ENCODE measurements around the gene SETD1B.

SETD1B gene

GRCh38 chr12:121812320-121812871 lies 8.6 kb downstream of the SETD1B start:
- Histone ChIP-seq H3K4me1 (ENCODE audit: control insufficient read depth, low read depth, low read length) (peaks cover 7% of the 10 kb centered on the region), H3K4ac (ENCODE audit: low read depth, low read length) (no peak overlapping the region), H3K79me1 (ENCODE audit: low read length) (peaks cover 32% of the 10 kb centered on the region), H2BK15ac (replicated peaks; ENCODE audit: low read depth) (no peak overlapping the region), H3K79me2 (ENCODE audit: control insufficient read depth, insufficient read depth, low read length) (peaks cover 52% of the 10 kb centered on the region), H2BK120ac (ENCODE audit: low read depth, low read length) (no peak overlapping the region), H3K36me3 (ENCODE audit: control insufficient read depth, insufficient read depth, low read length) (peaks cover 8% of the 10 kb centered on the region), H3K56ac (ENCODE audit: low read length) (peak overlapping the region; percentile 91), H3K4me2 (ENCODE audit: low read length) (peak overlapping the region; percentile 97), H4K5ac (ENCODE audit: low read length) (no peak overlapping the region), H3K23ac (ENCODE audit: low read length) (no peak overlapping the region), H3K4me3 (ENCODE audit: low read length) (peak overlapping the region; percentile 79), H2BK5ac (ENCODE audit: low read length) (no peak overlapping the region), H3K9ac (ENCODE audit: low read length) (peak overlapping the region; percentile 85), H3K18ac (ENCODE audit: low read length) (no peak overlapping the region), H3K27ac (ENCODE audit: low read depth, low read length) (peak overlapping the region; percentile 51), H4K8ac (ENCODE audit: low read depth, low read length) (no peak overlapping the region), H3K27me3 (ENCODE audit: insufficient read depth, low read length, poor library complexity) (no peaks in the 10 kb centered on the region), H2AK5ac (ENCODE audit: low read length) (no peak overlapping the region)
- WGBS (ENCODE audit: extremely low coverage, insufficient coverage, low lambda C conversion rate) = no CpG with 5 or more reads among the region's 26 CpGs
- peak; percentile 88 for DNase-seq

GRCh38 chr12:121812921-121813896 lies 9.4 kb downstream of the SETD1B start:
- Histone ChIP-seq H3K4me3 (ENCODE audit: low read length) (no peak overlapping the region), H3K79me2 (ENCODE audit: control insufficient read depth, insufficient read depth, low read length) (peaks cover 48% of the 10 kb centered on the region)
- DNase-seq = no peak

GRCh38 chr12:121813951-121814350 lies 10.1 kb downstream of the SETD1B start:
- Histone ChIP-seq H3K27ac (ENCODE audit: low read depth, low read length) (no peak overlapping the region), H3K79me2 (ENCODE audit: control insufficient read depth, insufficient read depth, low read length) (peaks cover 44% of the 10 kb centered on the region), H2BK5ac (ENCODE audit: low read length) (no peak overlapping the region), H3K36me3 (ENCODE audit: control insufficient read depth, insufficient read depth, low read length) (peaks cover 12% of the 10 kb centered on the region), H2BK15ac (replicated peaks; ENCODE audit: low read depth) (no peak overlapping the region), H3K18ac (ENCODE audit: low read length) (no peak overlapping the region), H3K56ac (ENCODE audit: low read length) (no peak overlapping the region), H3K27me3 (ENCODE audit: insufficient read depth, low read length, poor library complexity) (no peaks in the 10 kb centered on the region), H3K9ac (ENCODE audit: low read length) (no peak overlapping the region), H3K79me1 (ENCODE audit: low read length) (peaks cover 27% of the 10 kb centered on the region), H4K5ac (ENCODE audit: low read length) (no peak overlapping the region), H4K8ac (ENCODE audit: low read depth, low read length) (no peak overlapping the region), H2BK120ac (ENCODE audit: low read depth, low read length) (no peak overlapping the region), H3K4me3 (ENCODE audit: low read length) (no peak overlapping the region), H2AK5ac (ENCODE audit: low read length) (no peak overlapping the region), H3K4me1 (ENCODE audit: control insufficient read depth, low read depth, low read length) (peaks cover 7% of the 10 kb centered on the region), H3K4ac (ENCODE audit: low read depth, low read length) (no peak overlapping the region), H3K4me2 (ENCODE audit: low read length) (no peak overlapping the region), H3K23ac (ENCODE audit: low read length) (no peak overlapping the region)
- WGBS (ENCODE audit: extremely low coverage, insufficient coverage, low lambda C conversion rate) = no CpG with 5 or more reads among the region's 14 CpGs
- no peak for DNase-seq

More at GRCh38 chr12:121812921-121813896, 9.4 kb downstream of the SETD1B start:
- Histone ChIP-seq H2BK15ac (replicated peaks; ENCODE audit: low read depth) (no peak overlapping the region), H4K8ac (ENCODE audit: low read depth, low read length) (no peak overlapping the region), H3K18ac (ENCODE audit: low read length) (no peak overlapping the region), H3K56ac (ENCODE audit: low read length) (peak overlapping the region; percentile 79), H3K36me3 (ENCODE audit: control insufficient read depth, insufficient read depth, low read length) (peaks cover 12% of the 10 kb centered on the region), H3K4me2 (ENCODE audit: low read length) (peak overlapping the region; percentile 72), H3K4ac (ENCODE audit: low read depth, low read length) (no peak overlapping the region), H2AK5ac (ENCODE audit: low read length) (no peak overlapping the region), H3K27ac (ENCODE audit: low read depth, low read length) (no peak overlapping the region), H3K27me3 (ENCODE audit: insufficient read depth, low read length, poor library complexity) (no peaks in the 10 kb centered on the region), H3K4me1 (ENCODE audit: control insufficient read depth, low read depth, low read length) (peaks cover 7% of the 10 kb centered on the region), H2BK5ac (ENCODE audit: low read length) (no peak overlapping the region), H4K5ac (ENCODE audit: low read length) (no peak overlapping the region), H2BK120ac (ENCODE audit: low read depth, low read length) (no peak overlapping the region), H3K9ac (ENCODE audit: low read length) (peak overlapping the region; percentile 66), H3K79me1 (ENCODE audit: low read length) (peaks cover 31% of the 10 kb centered on the region), H3K23ac (ENCODE audit: low read length) (no peak overlapping the region)
- WGBS (ENCODE audit: extremely low coverage, insufficient coverage, low lambda C conversion rate) = no CpG with 5 or more reads among the region's 25 CpGs

- H2BK5ac ChIP-seq (ENCODE audit: low read length) = no peak overlapping the region
- H2AK5ac ChIP-seq (ENCODE audit: low read length) = no peak overlapping the region
- no peak overlapping the region for H3K4me2 ChIP-seq (ENCODE audit: low read length)
- no peak overlapping the region for H3K4me3 ChIP-seq (ENCODE audit: low read length)
- no peak overlapping the region for H4K8ac ChIP-seq (ENCODE audit: low read depth, low read length)
- H3K9ac ChIP-seq (ENCODE audit: low read length) = no peak overlapping the region
- peaks cover 24% of the 10 kb centered on the region for H3K79me1 ChIP-seq (ENCODE audit: low read length)
- no peaks in the 10 kb centered on the region for H3K27me3 ChIP-seq (ENCODE audit: insufficient read depth, low read length, poor library complexity)
- H2BK120ac ChIP-seq (ENCODE audit: low read depth, low read length) = no peak overlapping the region
- H3K18ac ChIP-seq (ENCODE audit: low read length) = no peak overlapping the region
- peaks cover 12% of the 10 kb centered on the region for H3K36me3 ChIP-seq (ENCODE audit: control insufficient read depth, insufficient read depth, low read length)
- H3K4ac ChIP-seq (ENCODE audit: low read depth, low read length) = no peak overlapping the region
- peaks cover 7% of the 10 kb centered on the region for H3K4me1 ChIP-seq (ENCODE audit: control insufficient read depth, low read depth, low read length)
- no peak overlapping the region for H3K23ac ChIP-seq (ENCODE audit: low read length)
- no peak overlapping the region for H3K56ac ChIP-seq (ENCODE audit: low read length)
- H4K5ac ChIP-seq (ENCODE audit: low read length) = no peak overlapping the region
- DNase-seq = no peak
- no peak overlapping the region for H3K27ac ChIP-seq (ENCODE audit: low read depth, low read length)
- no peak overlapping the region for H2BK15ac ChIP-seq (replicated peaks; ENCODE audit: low read depth)
- no CpG with 5 or more reads among the region's 31 CpGs for WGBS (ENCODE audit: extremely low coverage, insufficient coverage, low lambda C conversion rate)
- peaks cover 41% of the 10 kb centered on the region for H3K79me2 ChIP-seq (ENCODE audit: control insufficient read depth, insufficient read depth, low read length)
Measured at GRCh38 chr12:121814429-121815119, 10.8 kb downstream of the SETD1B start.

- Histone ChIP-seq H2BK120ac (ENCODE audit: low read depth, low read length) (no peak overlapping the region), H4K5ac (ENCODE audit: low read length) (no peak overlapping the region), H3K27me3 (ENCODE audit: insufficient read depth, low read length, poor library complexity) (no peaks in the 10 kb centered on the region), H3K23ac (ENCODE audit: low read length) (no peak overlapping the region), H2AK5ac (ENCODE audit: low read length) (no peak overlapping the region), H3K18ac (ENCODE audit: low read length) (no peak overlapping the region), H3K4me3 (ENCODE audit: low read length) (no peak overlapping the region), H3K79me1 (ENCODE audit: low read length) (peaks cover 24% of the 10 kb centered on the region), H3K4ac (ENCODE audit: low read depth, low read length) (no peak overlapping the region), H2BK5ac (ENCODE audit: low read length) (no peak overlapping the region), H3K79me2 (ENCODE audit: control insufficient read depth, insufficient read depth, low read length) (peaks cover 36% of the 10 kb centered on the region), H3K4me1 (ENCODE audit: control insufficient read depth, low read depth, low read length) (peaks cover 7% of the 10 kb centered on the region), H2BK15ac (replicated peaks; ENCODE audit: low read depth) (no peak overlapping the region), H3K56ac (ENCODE audit: low read length) (no peak overlapping the region), H3K36me3 (ENCODE audit: control insufficient read depth, insufficient read depth, low read length) (peaks cover 15% of the 10 kb centered on the region), H3K27ac (ENCODE audit: low read depth, low read length) (no peak overlapping the region), H3K4me2 (ENCODE audit: low read length) (no peak overlapping the region), H4K8ac (ENCODE audit: low read depth, low read length) (no peak overlapping the region), H3K9ac (ENCODE audit: low read length) (no peak overlapping the region)
- WGBS (ENCODE audit: extremely low coverage, insufficient coverage, low lambda C conversion rate) = no CpG with 5 or more reads among the region's 8 CpGs
- no peak for DNase-seq
Measured at GRCh38 chr12:121815263-121815662, 11.5 kb downstream of the SETD1B start.

All from mesendoderm (in vitro differentiated cells).